Transverse colon (tissue), 4 donors: ENCODE data around the gene SEC16A.

ENCODE experiments used
- EP300 ChIP-seq: sonication (generic); formaldehyde crosslinking; IDR thresholded peaks from one replicate; pipeline ENCODE4 v1.6.1; 2017; ENCODE audit warnings: antibody characterized with exemption, low read depth
- POLR2A ChIP-seq: fragments of 450-650 bp; IDR thresholded peaks from one replicate; pipeline ENCODE4 v1.6.1; 2016; ENCODE audit warnings: antibody characterized with exemption, mild to moderate bottlenecking, moderate library complexity
- POLR2AphosphoS5 ChIP-seq, 3 donors: sonication (generic); formaldehyde crosslinking; IDR thresholded peaks; one replicate each; pipeline ENCODE4 v1.6.1; 2016; ENCODE audit warnings: antibody characterized with exemption in 3 of 3
- TF ChIP-seq, protein P1 (sequence below), 5 experiments: fragments of 200-600 bp in 3 of 5; fragments of 450-650 bp in 2 of 5; sonication (generic) in 3 of 5; IDR thresholded peaks; 1 replicate in 2 of 5; 2 replicates in 3 of 5; pipeline ENCODE4 v1.5.1; 2016 to 2017; ENCODE audit warnings: antibody characterized with exemption in 5 of 5, inconsistent platforms in 3 of 5, mild to moderate bottlenecking in 2 of 5, moderate library complexity in 1 of 5

DNA sequence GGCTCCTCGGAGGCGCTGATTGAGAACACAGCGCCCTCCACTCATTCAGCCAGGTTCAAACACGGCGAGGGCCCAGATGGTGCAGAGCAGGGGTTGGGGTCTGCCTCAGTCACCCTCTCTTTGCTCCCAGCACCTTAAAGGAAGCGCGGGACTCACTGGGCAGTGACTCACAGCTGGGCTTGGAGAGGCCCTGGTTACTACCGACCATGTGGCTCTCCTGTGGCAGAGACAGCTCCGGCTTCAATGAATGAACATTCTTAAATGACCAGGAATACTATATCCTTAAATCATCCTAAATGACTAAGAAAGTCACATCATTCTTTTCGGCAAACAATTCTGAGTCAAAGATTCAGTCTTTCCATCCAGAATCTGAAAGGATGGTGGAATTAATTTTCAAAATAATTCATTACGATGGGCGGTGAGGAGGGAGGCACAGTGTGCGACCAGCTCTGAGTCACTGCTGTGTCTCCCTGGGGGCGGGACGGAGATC lies 41.6 kb downstream of the SEC16A start:
- TF ChIP-seq, protein P1, sequence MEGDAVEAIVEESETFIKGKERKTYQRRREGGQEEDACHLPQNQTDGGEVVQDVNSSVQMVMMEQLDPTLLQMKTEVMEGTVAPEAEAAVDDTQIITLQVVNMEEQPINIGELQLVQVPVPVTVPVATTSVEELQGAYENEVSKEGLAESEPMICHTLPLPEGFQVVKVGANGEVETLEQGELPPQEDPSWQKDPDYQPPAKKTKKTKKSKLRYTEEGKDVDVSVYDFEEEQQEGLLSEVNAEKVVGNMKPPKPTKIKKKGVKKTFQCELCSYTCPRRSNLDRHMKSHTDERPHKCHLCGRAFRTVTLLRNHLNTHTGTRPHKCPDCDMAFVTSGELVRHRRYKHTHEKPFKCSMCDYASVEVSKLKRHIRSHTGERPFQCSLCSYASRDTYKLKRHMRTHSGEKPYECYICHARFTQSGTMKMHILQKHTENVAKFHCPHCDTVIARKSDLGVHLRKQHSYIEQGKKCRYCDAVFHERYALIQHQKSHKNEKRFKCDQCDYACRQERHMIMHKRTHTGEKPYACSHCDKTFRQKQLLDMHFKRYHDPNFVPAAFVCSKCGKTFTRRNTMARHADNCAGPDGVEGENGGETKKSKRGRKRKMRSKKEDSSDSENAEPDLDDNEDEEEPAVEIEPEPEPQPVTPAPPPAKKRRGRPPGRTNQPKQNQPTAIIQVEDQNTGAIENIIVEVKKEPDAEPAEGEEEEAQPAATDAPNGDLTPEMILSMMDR (IDR thresholded peaks at IDR 0.05): no peak
- TF ChIP-seq POLR2AphosphoS5 (IDR thresholded peaks at IDR 0.05) (no peak), POLR2A (no peak), EP300 (no peak)
